ENCODE results near the gene TMTC3.
A peak's percentile ranks its signal among the peaks of the same experiment; 100 is the strongest.
"Not testable (repeated sequence)": the region's sequence is repeated elsewhere in the genome, so short reads cannot be mapped to it uniquely, and the experiment has no call there.

The TMTC3 gene

DNA sequence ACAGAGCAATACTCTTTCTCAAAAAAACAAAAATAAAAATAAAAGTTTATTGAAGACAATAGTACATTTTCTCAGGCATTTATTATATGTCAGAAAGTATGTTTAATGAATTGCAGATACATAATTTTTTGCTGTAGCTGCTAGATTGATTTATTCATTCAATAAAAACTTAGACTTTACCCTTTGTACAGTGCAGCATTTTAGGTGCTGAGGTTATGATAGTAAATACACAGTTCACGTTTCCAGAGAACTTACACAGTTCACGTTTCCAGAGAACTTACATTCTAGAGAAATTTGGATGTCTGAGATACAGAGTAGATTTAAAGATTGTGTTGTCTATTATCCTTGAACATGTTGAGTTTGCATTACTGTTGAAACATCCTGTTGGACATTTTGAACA lies 25.3 kb downstream of the TMTC3 start:
- DNase-seq = no peak

DNA sequence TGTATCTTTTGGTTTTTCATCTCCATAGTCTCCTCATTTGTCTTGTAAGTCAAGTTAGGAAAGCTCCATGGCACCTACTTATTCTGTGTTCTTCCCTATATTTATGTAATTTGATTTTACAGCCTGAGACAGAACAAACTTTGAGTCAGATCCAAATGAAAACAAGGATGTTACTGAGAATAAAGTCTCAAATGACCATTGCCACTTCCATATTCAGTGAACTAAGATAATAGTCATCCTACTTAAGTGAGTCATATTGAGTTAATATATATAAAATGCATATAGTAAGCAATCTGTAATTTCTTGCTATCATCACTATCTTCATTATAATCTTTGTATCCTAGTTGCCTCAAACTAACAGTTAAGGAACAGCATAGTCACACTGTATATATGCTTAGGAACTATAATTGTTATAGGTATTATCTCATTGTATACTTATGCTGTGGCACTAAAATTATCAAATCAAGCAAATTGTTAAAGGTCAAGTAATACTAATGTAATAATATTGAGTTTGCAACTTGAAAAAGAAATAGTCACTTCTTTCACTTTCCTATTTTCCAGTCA lies 30.8 kb downstream of the TMTC3 start:
- DNase-seq = no peak

DNA sequence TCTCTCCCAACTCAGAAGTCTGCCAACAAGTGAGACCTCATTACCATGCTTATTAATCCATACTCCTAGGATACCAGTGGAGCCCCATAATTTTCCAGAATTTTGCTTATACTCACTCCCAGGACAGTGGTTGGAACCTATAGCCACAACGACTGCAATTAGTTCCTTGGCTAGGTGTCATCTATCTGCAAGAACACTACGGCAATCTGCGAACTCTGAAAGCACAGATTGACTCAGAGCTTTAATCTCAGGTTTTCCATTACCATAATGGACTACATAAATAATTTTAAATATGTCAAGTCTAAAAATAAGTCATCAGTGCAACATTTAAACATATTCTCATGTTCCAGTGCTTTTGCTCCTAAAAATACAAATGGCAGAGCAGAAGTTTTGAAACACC lies 33.4 kb downstream of the TMTC3 start:
- no peak for DNase-seq

DNA sequence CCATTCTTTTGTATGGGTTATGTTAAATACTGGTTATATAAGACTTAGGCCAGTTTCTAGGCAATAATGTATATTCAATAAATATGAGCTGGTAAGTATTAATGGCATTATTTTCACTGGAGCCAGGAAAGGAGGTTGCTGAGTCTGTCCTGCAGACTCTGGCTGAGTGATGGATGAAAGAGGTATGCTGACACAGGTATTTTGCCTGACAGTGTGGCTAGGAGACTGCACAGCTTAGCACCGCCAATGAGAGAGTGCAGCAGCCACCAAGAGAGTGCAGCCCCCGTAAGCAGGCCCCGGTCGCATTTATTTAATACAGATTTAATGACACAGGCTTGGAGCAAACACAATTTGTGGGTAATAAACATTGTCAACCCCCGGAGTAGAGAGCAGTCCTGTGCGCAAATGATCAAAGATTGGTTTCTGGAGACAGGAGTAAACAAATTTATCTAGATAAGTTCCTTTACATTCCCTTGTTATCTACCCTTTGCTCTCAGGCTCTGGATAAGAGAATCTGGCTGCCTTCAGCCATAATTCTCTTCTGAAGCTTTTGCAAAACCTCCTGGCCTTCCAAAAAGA lies 37.4 kb downstream of the TMTC3 start:
- DNase-seq = no peak

DNA sequence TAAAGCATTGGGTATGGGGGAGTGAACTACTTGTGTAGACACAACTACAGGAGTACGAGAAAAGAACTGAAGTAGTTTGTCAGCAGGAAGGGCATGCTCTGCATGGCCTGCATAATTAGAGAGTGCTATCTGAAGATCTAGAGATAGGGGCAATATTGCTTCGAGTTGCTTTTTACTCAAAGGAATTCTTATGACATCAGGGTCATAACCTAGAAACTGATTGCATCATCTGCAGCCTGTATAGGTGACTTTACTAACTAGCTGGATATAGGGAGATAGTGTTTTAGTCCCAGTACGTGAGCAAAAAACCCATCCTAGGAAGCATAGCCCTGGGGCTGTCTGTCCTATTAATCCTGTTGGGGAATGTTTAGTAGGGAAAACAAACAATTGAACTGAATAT lies 39.8 kb downstream of the TMTC3 start:
- no peak for DNase-seq

DNA sequence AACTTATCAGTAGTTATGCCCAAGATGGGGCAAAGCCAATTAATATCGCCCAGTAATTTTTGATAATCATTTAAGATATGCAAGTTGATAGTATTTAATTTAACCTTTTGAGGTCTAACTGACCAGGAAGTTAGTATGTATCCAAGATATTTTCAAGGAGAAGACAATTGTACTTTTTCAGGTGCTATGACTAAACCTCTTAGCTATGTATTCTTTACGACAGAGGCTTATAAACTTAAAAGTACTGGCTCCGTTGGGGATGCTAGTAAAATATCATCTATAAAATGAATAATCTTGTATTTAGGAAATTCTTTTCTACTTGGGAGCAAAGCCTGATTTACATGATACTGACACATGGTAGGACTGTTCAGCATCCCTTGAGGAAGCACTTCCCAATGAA lies 40.3 kb downstream of the TMTC3 start:
- no peak for DNase-seq

DNA sequence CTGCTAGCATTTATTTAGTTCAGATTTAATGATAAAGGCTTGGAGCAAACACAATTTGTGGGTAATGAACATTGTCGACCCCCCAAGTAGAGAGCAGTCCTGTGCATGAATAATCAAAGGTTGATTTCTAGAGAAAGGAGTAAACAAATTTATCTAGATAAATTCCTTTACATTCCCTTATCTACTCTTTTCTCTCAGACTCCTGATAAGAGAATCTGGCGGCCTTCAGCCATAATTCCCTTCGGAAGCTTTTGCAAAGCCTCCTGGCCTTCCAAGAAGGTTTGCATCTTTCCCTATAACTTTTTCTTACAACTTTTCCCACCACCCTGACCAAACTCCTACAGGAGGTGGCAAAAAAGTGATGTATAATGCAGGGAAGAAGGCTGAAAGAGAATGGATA lies 42.1 kb downstream of the TMTC3 start:
- no peak for DNase-seq

DNA sequence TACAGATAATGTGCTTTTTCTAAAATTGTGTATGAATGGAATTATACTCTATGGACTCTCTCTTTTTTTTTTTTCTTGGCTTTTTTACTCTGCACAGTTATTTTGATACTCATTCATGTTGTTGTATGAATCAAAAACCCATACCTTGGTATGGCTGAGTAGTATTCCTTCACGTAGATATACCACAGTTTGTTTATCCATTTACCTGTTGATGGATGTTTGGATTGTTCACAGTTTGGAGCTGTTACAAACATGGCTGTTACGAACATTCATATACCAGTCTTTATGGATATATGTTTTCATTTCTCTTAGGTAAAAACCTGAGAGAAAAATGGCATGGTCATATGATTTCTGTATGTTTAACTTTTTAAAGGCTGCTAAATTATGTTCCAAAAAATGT lies 43.2 kb downstream of the TMTC3 start:
- no peak for DNase-seq

DNA sequence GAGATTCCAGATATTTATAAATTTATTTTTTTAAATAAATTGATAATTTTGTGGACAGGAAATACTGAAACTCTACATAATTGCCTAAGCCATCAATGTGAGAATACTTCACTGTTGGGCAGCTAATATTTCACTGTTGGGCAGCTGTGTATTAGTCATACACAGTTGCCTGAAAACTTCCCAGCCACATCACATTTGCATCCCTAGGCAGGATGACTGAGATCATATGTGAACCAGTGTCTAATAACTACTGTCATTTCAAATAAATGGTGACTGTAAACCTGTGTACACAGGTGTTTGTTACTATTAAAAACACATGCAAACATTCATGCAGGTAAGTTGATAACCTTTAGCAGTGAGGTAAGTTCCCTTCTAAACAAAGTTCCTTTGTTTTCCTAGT lies 43.9 kb downstream of the TMTC3 start:
- DNase-seq = peak in 1 of 2 experiments; percentile 23

DNA sequence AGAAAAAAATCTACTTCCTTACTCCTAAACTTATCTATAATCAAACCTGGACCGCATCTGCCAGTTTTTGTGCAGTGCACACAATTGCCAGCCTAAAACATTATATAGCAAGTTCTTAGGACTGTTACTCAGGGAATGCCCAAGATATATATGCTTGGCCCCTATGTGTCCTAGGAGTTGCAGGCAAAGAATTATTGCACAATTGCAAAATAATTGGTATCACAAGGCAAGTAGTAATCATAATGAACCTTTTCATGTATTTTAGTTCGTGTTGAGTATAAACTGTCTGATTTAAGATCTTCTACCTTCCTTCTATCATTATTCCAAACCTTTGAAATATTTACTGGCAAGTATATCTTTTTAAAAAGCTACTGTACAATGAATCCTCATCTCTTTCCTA lies 45.5 kb downstream of the TMTC3 start:
- no peak for DNase-seq

DNA sequence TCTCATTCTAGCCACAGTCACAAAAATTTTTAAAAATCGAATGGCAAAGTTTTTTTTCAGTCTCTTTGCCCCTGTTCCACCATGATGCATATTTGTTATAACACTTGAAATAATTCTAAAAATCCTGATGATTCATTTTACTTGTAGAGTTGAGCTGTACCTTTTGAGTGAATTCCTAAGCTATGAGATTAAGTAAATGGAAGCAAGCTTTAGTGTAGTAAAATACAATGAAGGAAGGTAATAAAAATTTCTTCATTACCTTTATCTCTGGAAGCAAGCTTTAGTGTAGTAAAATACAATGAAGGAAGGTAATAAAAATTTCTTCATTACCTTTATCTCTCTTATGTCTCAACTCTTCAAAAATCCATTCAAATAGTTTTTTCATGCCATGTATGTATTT lies 46.1 kb downstream of the TMTC3 start:
- no peak for DNase-seq

DNA sequence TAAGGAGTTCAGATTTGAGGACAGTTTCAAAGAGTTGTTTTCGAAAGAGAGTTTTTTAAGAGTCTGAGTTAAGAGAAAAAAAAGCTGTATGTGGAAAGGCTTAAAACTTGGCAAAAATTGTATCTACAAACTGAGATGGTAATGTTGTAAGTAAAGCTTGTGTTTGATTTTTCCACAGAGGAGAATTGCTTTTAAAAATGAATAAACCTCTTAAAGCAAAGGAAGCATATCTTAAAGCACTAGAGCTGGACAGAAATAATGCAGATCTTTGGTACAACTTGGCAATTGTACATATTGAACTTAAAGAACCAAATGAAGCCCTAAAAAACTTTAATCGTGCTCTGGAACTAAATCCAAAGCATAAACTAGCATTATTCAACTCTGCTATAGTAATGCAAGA lies 50.3 kb downstream of the TMTC3 start:
- no peak for DNase-seq

DNA sequence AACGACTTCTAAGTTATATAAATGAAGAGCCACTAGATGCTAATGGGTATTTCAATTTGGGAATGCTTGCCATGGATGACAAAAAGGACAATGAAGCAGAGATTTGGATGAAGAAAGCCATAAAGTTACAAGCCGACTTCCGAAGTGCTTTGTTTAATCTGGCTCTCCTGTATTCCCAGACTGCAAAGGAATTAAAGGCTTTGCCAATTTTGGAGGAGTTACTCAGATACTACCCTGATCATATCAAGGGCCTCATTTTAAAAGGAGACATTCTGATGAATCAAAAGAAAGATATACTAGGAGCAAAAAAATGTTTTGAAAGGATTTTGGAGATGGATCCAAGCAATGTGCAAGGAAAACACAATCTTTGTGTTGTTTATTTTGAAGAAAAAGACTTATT lies 52.8 kb downstream of the TMTC3 start:
- no peak for DNase-seq

DNA sequence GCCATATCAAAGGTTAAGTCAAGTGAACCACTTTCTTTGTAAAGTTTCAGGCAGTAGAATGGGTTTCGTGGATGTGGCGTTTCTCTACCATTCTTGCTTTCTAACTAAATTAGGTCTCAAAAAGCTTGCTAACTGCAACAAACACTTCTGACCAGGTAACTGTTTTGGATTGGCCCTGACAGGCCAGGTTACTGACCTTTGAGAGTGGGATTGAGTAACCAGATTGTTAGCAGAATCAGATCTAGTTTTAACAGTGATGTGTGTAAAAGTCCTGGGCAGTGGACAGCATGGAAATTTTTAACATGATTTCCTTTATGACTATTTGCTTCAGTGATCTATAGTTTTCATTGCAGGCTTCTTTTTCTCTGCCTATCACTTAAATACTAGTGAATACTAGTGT lies 57.9 kb downstream of the TMTC3 start:
- no peak for DNase-seq

DNA sequence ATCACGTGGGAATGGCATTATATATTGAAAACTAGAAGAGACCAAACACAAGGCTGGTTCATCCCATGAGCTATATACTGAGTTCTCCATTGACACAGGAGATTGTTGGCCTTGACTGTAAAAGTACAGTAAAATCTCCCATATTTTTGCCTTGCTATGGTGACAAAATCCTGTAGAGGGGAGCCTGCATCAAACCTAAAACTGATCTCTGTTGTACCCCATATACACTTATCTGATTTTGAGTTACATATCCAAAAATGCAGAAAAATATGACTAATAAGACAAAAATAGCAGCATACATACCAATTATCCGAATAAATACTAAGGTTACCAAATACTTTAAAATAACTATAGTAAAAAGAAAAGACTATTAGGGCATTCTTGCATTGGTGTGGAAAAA lies 60.4 kb downstream of the TMTC3 start:
- no peak for DNase-seq

DNA sequence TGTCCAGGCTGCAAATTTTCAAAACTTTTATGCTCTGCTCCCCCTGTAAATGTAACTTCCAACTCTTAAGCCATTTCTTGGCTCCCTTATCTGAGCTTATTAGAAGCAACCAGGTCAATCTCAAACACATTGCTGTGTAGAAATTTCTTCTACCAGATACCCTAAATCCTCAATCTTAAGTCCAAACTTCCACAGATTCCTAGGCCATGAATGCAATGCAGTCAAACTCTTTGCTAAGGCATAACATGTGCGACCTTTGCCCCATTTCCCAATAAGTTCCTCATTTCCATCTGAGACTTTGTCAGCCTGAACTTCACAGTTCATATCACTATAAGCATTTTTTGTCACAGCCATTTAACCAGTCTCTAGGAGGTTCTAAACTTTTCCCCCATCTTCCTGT lies 64.5 kb downstream of the TMTC3 start:
- DNase-seq = no peak

DNA sequence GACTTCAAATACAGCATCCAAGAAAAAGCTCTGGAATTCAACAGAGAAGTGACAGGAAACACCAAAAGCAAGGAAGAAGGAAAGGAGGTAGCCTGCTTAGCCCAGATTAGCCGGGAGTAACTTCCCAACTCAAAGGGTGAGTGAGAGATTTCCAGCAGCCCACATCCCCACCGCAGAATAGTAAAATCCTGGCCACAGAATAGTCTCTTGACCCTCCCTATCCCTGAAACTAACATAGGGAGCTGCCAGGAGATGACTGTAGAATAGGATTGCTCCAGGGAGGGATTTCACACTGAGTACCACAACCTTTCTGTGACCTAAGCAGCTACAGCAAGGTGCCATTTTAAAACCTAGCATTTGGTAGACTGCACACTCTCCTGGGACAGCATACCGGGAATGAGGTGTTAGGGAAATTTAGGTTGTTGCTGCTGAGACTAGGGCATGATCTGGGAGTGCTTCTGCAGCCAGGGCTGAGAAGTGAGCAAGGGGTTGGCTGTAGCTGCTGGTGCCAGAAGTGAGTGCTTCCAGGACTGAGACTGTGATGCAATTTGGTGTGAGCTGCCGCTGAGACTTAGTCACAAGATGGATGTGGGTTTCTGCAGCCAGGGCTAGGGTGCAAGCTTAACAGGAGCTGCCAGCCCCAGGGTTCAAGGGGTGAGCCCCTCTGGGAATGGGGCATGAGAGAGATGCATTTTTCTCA lies 66.0 kb downstream of the TMTC3 start:
- no peak for DNase-seq

DNA sequence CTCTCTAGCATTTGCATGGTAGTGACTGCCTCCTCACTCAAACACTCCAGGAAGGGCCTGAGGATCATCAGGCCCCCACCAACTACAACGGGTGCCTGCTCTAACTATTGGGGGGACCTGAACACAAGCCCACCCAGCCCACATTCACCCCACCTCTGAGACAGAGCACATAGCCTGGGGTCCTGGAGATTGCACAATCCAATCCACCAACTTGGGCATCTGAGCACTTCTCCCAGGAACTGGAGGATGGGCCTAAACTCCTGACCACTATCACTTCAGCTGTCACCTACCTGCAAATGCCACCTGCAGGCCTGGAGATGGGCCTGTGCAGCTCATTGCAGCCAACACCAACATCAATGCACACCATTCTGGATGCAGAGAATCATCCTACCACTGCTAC lies 66.6 kb downstream of the TMTC3 start:
- DNase-seq = no peak

DNA sequence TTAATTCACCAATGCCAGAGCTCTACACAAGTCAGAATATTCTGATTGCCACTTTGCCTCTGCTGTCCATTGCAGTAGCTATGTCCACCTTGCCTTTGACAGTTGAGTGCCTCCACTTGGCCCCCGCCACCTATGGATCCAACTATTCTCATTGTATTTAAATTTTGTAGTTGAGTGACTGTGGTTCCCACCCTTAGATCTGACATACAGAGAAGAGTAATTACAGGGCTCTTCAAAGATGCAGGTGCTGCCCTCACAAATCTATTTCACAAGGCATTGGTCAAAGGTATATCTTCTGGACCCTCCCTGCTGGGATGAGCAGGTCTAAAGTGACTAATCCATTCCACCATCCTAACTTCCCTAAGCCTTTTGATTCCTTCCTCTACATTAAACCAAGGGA lies 68.2 kb downstream of the TMTC3 start:
- DNase-seq = not testable (repeated sequence)

DNA sequence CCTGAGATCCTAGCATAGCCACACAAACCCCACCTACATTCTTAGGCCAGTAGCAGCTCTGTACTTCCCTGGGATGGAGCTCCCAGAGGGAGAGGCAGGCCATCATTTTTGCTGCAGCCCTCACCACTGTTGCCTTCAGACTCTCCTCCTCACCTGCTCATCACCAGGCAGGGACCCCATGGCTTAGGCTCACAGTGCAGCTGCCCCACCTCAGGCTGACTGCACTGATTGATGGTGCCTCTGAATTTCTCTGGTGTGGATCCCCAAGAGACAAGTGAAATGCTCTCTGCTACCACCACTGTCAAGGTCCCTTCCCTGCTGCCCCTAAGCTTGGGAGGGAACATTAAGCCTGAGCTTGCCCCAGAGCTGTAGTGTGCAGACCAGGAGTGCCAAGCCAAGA lies 76.2 kb downstream of the TMTC3 start:
- no peak for DNase-seq

DNA sequence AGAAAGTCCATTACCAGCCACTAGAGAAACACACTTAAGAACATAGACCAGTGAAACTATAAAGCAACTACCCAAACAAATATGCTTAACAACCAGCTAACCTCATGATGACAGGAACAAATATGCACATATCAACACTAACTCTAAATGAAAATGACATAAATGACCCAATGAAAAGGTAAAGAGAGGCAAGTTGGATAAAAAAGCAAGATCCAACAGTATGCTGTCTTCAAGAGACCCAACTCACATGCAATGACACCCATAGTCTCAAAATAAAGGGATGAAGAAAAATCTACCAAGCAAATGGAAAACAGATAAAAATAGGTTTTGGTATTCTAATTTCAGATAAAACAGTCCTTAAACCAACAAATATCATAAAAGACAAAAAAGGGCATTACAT lies 77.8 kb downstream of the TMTC3 start:
- no peak for DNase-seq

DNA sequence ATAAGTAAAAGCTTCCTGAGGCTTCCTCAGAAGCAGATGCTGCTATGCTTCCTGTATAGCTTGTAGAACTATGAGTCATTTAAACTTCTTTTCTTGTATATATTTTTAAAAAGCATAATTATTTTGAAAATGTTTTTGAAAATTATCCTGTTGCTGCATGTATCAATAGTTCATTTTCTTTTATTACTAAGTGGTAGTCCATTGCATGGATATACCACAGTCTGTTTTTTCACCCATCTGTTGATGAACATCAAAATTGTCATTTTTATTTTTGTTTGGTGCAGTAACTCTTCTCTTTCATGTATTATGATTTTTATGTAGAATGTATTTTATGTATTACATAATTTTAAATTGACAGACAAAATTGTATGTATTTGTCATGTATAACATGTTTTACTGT lies 81.4 kb downstream of the TMTC3 start:
- DNase-seq = no peak

DNA sequence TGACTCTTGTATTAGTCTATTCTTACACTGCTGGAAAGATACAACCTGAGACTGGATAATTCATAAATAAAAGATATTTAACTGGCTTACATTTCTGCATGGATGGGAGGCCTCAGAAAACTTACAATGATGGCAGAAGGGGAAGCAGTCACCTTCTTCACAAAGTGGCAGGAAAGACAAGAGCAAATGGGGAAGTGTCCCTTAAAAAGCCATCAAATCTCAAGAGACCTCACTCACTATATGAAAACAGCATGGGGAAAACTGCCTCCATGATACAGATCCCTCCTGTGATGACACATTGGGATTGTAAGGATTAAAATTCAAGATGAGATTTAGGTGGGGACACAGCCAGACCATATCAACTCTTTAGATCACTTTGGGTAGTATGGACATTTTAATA lies 83.7 kb downstream of the TMTC3 start:
- DNase-seq = no peak

DNA sequence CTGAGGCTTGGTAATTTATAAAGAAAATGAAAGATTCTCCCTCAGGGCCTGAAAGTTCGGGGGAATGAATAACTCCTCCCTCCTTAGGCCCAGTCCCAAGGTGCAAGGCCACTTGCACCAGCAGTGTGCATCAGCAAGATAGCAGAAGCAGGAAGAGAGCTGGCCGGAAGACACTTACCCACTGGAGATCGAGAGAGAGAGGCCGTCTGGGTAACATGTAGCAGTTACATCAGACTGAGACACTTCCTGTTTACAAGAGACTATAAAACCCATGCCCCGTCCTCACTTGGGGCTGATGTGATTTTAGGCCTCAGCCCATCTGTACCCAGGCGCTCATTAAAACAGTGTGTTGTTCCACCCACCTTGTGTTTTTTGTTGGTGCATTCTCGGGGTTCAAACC lies 85.2 kb downstream of the TMTC3 start:
- DNase-seq = no peak

DNA sequence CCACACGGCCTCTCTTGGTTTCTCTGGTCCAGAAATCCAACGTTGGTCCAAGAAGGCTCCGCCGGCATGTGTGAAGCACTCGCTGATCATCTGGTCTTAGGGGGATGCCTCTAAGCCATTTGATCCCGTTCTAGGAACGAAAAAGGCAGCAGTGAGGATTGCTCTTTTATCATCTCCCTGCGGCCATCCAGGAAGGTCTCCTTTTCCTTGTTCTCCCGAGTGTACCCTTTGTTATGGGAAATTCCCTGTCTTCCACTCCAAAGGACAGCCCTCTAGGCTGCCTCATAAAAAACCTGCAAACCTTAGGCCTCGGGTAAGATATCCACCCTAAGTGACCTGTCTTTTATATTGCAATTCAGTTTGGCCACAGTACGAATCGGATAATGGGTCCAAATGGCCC lies 85.8 kb downstream of the TMTC3 start:
- no peak for DNase-seq

Measured in NCI-H2081 (cell line).